ENCODE data around the gene KCNIP1. TPM values are rescaled to one million over a fixed set of nuclear protein-coding genes. Genes with fewer than 3 reads are reported as not detected.

The KCNIP1 gene
- polyA plus RNA-seq, 1 donor from 2014 or later, result 13.8 TPM

GRCh38 chr5:170631466-170632195 lies 127.8 kb downstream of the KCNIP1 start:
- Histone ChIP-seq H3K79me2 (replicated peaks; ENCODE audit: insufficient read depth, low read length) (no peaks in the 10 kb centered on the region), H3K4me2 (ENCODE audit: low read length) (no peak overlapping the region), H3K9me3 (ENCODE audit: low read length) (no peaks in the 10 kb centered on the region), H4K20me1 (ENCODE audit: insufficient read depth) (no peaks in the 10 kb centered on the region), H3K9me2 (ENCODE audit: insufficient read depth, low read length) (no peaks in the 10 kb centered on the region), H2AFZ (ENCODE audit: low read depth, low read length) (no peak overlapping the region), H3K36me3 (ENCODE audit: insufficient read depth, low read length) (no peaks in the 10 kb centered on the region), H3F3A (ENCODE audit: insufficient read depth, low read length, poor library complexity, severe bottlenecking) (no peaks in the 10 kb centered on the region), H3K4me3 (ENCODE audit: low read length) (no peak overlapping the region), H3K9ac (ENCODE audit: low read length) (no peak overlapping the region), H3K27ac (ENCODE audit: low read length) (no peak overlapping the region), H3K27me3 (ENCODE audit: insufficient read depth, low read depth, low read length) (no peaks in the 10 kb centered on the region)
- TF ChIP-seq EZH2 (IDR thresholded peaks at IDR 0.05; ENCODE audit: borderline replicate concordance, insufficient read depth, low read length, poor library complexity, severe bottlenecking) (no peak), REST (IDR thresholded peaks at IDR 0.05; ENCODE audit: borderline replicate concordance) (no peak), POLR2AphosphoS5 (IDR thresholded peaks at IDR 0.05) (no peak), CTCF (IDR thresholded peaks at IDR 0.05; ENCODE audit: poor library complexity, severe bottlenecking) (no peak), TAF1 (IDR thresholded peaks at IDR 0.05; ENCODE audit: low read depth) (no peak), MXI1 (conservative IDR thresholded peaks at IDR 0.05; ENCODE audit: poor library complexity, severe bottlenecking) (no peak), SMC3 (conservative IDR thresholded peaks at IDR 0.05; ENCODE audit: poor library complexity) (no peak), RAD21 (conservative IDR thresholded peaks at IDR 0.05) (no peak), EP300 (conservative IDR thresholded peaks at IDR 0.05; ENCODE audit: poor library complexity, severe bottlenecking) (no peak)

GRCh38 chr5:170632266-170632984 lies 128.6 kb downstream of the KCNIP1 start:
- no peak for TF ChIP-seq SMC3 (conservative IDR thresholded peaks at IDR 0.05; ENCODE audit: poor library complexity)
- no peak for TF ChIP-seq TAF1 (IDR thresholded peaks at IDR 0.05; ENCODE audit: low read depth)
- no peak for TF ChIP-seq EZH2 (IDR thresholded peaks at IDR 0.05; ENCODE audit: borderline replicate concordance, insufficient read depth, low read length, poor library complexity, severe bottlenecking)
- TF ChIP-seq REST (IDR thresholded peaks at IDR 0.05; ENCODE audit: borderline replicate concordance), result peak; percentile 14
- TF ChIP-seq CTCF (IDR thresholded peaks at IDR 0.05; ENCODE audit: poor library complexity, severe bottlenecking), result peak; percentile 24
- no peak for TF ChIP-seq POLR2AphosphoS5 (IDR thresholded peaks at IDR 0.05)
- peak; percentile 8 for TF ChIP-seq RAD21 (conservative IDR thresholded peaks at IDR 0.05)
- no peak for TF ChIP-seq EP300 (conservative IDR thresholded peaks at IDR 0.05; ENCODE audit: poor library complexity, severe bottlenecking)
- no peak for TF ChIP-seq MXI1 (conservative IDR thresholded peaks at IDR 0.05; ENCODE audit: poor library complexity, severe bottlenecking)

More at GRCh38 chr5:170632266-170632984, 128.6 kb downstream of the KCNIP1 start:
- H3K27ac ChIP-seq (ENCODE audit: low read length), result no peak overlapping the region
- H3K9ac ChIP-seq (ENCODE audit: low read length), result no peak overlapping the region
- no peaks in the 10 kb centered on the region for H3K27me3 ChIP-seq (ENCODE audit: insufficient read depth, low read depth, low read length)
- no peak overlapping the region for H3K4me2 ChIP-seq (ENCODE audit: low read length)
- no peaks in the 10 kb centered on the region for H3F3A ChIP-seq (ENCODE audit: insufficient read depth, low read length, poor library complexity, severe bottlenecking)
- H3K9me2 ChIP-seq (ENCODE audit: insufficient read depth, low read length), result no peaks in the 10 kb centered on the region
- H4K20me1 ChIP-seq (ENCODE audit: insufficient read depth), result no peaks in the 10 kb centered on the region
- no peaks in the 10 kb centered on the region for H3K79me2 ChIP-seq (replicated peaks; ENCODE audit: insufficient read depth, low read length)
- no peak overlapping the region for H2AFZ ChIP-seq (ENCODE audit: low read depth, low read length)
- H3K4me3 ChIP-seq (ENCODE audit: low read length), result peak overlapping the region; percentile 56
- no peaks in the 10 kb centered on the region for H3K36me3 ChIP-seq (ENCODE audit: insufficient read depth, low read length)
- H3K9me3 ChIP-seq (ENCODE audit: low read length), result no peaks in the 10 kb centered on the region
